ENCODE results near the gene DNAH10.

Gene DNAH10, protein sequence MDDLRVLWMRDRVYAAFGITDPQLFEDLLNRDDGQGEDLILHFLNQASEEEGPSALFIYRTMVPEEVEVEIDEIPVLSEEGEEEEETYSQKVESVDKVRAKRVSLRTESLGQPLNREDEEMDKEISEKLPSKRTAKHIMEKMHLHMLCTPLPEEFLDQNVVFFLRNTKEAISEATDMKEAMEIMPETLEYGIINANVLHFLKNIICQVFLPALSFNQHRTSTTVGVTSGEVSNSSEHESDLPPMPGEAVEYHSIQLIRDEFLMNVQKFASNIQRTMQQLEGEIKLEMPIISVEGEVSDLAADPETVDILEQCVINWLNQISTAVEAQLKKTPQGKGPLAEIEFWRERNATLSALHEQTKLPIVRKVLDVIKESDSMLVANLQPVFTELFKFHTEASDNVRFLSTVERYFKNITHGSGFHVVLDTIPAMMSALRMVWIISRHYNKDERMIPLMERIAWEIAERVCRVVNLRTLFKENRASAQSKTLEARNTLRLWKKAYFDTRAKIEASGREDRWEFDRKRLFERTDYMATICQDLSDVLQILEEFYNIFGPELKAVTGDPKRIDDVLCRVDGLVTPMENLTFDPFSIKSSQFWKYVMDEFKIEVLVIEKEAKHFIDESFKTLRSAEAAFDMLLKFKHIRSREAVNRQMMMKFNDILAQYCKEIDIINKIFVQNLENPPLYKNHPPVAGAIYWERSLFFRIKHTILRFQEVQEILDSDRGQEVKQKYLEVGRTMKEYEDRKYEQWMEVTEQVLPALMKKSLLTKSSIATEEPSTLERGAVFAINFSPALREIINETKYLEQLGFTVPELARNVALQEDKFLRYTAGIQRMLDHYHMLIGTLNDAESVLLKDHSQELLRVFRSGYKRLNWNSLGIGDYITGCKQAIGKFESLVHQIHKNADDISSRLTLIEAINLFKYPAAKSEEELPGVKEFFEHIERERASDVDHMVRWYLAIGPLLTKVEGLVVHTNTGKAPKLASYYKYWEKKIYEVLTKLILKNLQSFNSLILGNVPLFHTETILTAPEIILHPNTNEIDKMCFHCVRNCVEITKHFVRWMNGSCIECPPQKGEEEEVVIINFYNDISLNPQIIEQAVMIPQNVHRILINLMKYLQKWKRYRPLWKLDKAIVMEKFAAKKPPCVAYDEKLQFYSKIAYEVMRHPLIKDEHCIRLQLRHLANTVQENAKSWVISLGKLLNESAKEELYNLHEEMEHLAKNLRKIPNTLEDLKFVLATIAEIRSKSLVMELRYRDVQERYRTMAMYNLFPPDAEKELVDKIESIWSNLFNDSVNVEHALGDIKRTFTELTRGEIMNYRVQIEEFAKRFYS (N-terminal part only)

DNA sequence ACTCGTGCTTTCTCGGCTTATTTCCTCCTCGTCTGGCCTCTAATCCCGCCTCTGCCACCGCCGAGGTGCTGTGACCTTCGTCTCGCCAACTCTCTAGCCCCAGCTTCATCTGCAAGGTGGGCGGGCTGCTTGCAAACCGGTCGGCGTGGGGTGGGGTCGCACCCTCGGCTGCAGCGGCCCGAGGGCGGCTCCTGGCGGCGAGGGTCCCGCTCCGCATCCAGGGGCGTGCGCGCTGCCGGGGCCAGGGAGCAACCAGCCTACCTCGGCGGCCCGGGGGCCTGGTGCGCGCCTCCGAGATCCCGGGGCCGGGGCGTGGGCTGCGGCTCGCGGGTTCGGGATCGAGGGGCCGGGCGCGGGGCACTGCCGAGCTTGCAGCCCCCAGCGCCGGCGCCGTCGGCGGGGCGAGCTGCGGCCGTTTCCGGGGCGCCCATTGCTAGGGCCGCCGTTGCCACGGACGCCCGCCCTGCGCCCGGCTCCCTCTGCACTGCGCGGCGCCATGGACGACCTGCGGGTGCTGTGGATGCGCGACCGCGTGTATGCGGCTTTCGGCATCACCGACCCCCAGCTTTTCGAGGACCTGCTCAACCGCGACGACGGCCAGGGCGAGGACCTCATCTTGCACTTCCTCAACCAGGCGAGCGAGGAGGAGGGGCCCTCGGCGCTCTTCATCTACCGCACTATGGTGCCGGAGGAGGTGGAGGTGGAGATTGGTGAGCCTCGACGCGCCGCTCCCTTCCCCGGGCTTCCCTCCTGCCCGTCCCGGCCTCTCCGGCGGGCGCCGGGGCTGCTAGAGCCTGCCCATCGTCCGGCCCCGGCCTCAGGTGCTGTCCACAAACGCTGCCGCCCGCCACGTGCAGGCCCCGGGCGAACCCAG lies at the start of gene DNAH10:
Gene DNAH10 (plus strand): TSS at position 461 of the 874 bp plus-strand sequence. CDS start 36 bp downstream, at position 497.
- DNase-seq (ENCODE audit: low spot score): peak; percentile 72

DNA sequence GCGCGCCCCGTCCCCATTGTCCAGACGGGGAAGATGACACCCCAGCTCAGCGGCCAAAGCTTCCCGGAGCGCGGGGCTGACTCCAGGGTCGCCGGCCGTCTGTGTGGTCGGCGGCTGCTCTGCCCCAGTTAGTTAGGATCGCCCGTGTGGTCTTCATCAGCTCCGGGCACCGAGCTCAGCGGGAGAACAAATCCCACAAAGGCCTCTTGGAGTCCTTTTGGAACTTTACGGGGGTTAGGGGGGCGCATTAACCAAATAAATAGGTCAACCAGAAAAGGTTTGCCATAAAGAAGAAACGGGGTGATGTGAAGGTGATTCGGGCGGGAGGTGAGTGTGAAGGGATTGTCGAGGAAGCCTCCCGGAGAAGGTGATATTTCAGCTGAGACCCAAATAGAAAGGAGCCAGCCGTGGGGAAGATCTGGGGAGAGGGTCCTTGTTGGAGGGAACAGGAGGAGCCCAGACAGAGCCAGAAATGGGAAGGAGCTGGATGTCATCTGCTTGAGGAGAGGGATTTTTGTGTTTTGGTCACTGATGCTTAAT lies 49.3 kb upstream of the DNAH10 start:
- no peak for DNase-seq (ENCODE audit: low spot score)

DNA sequence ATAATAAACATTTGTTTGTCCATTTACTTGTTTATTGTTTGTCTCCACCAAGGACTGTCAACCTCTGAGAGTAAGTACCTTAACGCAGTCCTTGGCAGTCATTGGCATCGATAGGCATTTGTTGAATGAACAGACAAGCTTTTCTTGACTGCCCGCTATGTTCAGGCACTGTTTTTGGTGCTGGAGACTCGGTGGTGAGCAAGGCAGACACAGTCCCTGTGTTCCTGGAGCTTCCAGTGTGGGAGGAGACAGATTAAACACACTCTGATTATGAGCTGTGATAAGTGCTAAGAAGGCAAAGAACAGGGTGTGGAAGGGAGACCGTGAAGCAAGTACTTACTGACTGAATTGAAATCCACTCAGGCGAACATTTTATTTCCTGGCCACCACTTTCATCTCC lies 48.7 kb upstream of the DNAH10 start:
- no peak for DNase-seq (ENCODE audit: low spot score)

DNA sequence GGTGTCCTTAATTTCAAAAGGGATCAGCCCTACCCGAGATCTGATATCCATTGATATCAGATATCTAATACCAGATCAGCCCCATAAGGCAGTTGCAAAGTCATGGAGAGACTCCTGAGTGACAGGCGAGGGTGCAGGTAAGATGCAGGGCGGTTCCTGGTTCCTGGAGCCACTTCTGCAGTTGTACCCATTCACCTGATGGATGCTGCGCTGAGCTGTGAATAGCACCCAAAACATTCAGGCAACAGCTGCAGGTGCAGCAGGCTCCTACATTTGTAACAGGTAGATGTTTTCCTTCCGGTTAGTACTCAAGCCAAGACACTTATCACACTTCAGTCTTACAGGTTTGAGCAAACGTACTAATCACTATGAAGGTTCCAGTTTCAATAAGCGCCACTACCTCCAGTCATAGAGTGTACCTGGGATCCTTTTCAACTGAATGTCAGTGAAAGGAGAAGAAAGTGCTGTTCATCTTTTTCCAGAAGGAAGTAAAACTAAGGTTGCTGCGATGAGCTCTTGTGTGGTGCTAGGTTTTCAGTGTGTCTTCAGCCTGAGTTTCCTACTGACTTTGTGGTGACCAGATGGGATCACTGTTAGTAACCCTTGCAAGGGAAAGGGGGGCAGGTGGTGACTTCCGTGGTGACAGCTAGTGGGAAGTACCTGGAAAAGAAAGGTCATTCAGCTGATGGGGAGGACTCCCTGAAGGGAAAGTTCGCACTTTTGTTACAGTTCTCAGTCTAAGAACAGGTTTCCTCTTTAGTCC lies 48.1 kb upstream of the DNAH10 start:
- no peak for DNase-seq (ENCODE audit: low spot score)

- DNase-seq (ENCODE audit: low spot score): no peak
Observed at GRCh38 chr12:123715195-123715594, 46.9 kb upstream of the DNAH10 start.

DNA sequence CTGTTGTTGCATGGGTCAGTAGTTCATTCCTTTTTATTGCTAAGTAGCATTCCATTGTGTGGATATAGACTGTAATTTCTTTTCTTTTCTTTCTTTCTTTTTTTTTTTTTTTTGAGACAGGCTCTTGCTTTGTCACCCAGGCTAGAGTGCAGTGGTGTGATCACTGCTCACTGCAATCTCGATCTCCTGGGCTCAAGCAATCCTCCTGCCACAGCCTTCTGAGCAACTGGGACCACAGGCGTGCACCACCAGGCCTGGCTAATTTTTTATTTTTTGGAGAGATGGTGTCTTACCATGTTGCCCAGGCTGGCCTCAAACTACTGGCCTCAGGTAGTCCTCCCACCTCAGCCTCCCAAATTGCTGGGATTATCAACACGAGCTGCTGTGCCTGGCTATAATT lies 44.8 kb upstream of the DNAH10 start:
- DNase-seq (ENCODE audit: low spot score): no peak

- no peak for DNase-seq (ENCODE audit: low spot score)
Observed at GRCh38 chr12:123720141-123720814, 41.8 kb upstream of the DNAH10 start.

DNA sequence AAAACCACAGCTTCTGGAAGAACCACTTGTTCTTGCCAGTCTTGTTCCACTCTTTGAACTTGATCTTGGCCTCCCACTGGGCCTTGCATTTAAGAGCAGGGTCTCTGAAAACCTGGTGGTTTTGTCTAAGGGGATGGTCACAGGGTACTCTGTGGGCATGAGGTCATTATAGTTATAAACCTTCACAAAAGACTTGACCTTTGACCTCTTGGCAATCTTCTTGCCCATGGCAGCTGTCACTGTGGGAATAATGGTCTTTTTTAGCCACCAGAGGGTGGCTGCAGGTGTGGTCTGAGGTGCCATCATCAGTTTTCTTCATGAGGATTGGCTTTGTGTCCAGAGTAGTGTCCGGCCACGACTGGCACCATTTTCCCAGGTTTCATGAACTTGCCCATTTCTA lies 40.9 kb upstream of the DNAH10 start:
- DNase-seq (ENCODE audit: low spot score): no peak

DNA sequence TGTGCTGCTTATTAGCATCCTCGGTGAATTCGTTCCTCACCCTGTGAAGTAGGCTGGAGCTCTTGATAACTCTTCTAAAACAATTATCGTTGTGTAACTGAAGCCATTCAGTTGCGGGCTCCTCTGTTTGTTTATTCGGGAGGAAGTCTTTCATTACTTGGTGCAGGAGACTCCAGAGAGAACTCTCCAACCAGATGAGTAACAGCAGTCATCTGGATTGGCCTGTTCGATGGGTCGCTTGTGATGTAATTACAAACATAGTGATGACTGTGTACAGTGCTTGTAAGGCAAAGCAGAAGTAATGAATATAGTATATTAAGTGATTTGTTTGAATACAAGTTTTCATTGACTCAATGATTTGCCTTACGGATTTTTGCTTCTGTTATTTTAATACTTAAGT lies 39.1 kb upstream of the DNAH10 start:
- DNase-seq (ENCODE audit: low spot score): no peak

DNA sequence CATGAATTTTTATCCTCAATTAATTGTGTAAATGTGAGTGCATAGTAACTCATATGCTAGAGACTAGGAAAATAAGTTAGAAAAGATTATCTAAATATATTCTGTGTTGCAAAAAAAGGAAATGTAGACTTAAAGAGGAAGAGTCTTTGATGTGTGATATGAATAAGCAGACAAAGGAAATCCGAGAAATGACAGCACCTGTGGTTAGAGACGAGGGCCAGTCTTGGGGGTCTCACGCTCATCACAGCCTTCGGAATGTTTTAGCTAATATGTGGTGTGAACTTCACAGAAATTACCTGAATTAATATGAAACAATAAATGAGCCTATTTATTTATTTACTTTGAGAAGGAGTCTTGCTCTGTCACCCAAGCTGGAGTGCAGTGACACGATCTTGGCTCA lies 38.3 kb upstream of the DNAH10 start:
- no peak for DNase-seq (ENCODE audit: low spot score)

DNA sequence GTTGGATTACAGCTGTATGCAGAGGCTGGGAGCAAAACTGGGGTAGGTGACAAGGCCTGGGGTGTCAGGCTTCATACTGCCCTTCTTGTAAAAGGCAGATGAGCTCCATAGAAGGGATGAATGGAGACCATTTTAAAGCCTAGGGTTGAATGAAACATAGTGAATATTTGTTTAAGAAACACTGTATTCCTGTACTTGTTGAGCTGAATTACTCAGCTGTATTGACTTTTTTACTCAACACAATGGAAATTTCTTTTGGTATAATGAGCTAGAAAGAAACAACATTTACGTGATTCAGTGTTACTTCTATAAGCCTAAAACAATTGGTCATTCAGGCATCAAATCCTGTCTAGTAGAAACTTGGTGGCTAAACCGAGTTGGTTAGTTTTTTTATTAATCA lies 35.9 kb upstream of the DNAH10 start:
- no peak for DNase-seq (ENCODE audit: low spot score)

GRCh38 chr12:123726962-123727361 lies 35.1 kb upstream of the DNAH10 start:
- no peak for DNase-seq (ENCODE audit: low spot score)

DNA sequence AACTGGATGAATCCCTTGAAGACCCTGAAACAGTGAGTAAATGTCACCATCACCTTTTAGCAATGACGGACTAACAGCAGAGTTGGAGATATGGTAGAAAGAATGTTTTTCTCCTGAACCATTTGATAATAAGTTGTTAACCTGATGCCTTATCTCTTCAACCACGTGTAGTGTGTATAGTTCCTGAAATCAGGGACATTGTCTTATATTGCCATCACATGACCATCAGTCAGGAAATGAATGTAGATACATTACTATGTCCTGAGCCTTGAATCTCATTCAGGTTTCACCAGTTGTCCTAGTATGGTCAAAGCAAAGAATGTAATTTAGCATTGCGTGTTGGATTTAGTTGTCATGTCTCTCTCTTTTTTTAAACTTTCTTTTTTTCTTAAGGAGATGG lies 34.2 kb upstream of the DNAH10 start:
- DNase-seq (ENCODE audit: low spot score): no peak

GRCh38 chr12:123731596-123731995 lies 30.5 kb upstream of the DNAH10 start:
- DNase-seq (ENCODE audit: low spot score): no peak

DNA sequence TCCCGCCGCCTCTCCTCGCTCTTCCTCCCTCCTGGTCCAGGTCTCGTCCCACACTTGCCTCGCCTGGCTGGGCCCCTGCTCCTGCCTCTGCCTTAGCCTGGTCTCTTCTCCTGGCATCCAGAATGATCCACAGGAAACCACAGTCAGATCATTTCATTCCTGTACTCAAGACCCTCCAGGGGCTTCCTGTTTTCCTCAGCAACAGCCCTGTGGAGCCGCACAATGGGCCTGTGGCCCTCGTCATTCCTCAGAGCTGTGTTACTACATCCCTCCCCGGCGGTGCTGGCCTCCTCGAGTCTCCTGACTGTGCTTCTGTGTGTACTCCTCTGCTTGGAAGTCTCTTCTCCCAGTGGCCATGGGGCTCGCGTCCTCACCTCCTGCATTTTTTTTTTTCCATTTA lies 29.9 kb upstream of the DNAH10 start:
- no peak for DNase-seq (ENCODE audit: low spot score)

DNA sequence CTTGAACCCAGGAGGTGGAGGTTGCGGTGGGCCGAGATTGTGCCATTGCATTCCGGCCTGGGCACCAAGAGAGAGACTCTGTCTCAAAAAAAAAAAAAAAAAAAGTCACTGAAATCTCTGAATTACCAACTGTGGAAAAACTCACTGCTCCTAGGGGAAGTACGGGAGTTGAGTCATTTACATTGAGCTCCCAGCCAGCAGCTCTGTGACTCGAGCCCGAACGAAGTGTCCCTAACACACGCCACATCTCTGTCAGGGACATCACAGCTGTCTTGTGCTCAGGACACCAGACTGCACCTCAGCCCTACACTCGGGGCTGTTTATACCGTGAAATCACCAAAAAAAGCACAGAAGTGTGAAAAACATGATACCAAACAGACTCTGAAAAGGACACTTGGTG lies 28.9 kb upstream of the DNAH10 start:
- DNase-seq (ENCODE audit: low spot score): no peak

GRCh38 chr12:123734268-123734667 lies 27.8 kb upstream of the DNAH10 start:
- no peak for DNase-seq (ENCODE audit: low spot score)

DNA sequence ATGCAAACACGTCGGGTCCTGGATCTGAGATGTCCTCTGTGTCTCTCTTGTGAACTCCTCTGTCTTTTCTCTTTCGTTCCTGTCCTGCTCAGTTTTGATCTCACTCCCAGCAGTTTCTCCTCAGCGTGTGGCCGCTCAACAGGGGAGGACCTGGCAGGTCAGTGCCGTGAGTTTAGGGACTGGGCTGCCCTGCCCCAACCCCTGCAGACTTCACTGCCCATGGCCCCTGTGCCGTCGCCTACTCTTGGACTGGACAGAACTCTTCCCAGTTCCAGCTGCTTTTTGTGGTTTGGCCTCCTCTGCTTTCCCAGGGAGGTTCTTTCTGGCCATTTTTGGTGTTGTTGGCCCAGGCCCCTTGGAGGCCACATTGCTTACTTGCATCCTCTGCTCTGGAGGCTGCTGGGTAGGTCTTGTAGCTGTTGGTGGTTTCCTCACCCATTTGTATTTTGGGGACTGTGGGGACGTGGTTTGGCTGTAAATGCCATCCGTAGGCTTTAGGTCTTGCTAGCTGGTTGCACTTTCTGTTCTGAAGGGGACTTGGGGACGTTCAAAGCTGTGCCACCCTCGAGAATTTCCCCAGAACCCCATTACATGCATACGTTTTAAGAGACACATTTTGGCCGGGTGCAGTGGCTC lies 20.0 kb upstream of the DNAH10 start:
- no peak for DNase-seq (ENCODE audit: low spot score)

GRCh38 chr12:123743002-123743401 lies 19.1 kb upstream of the DNAH10 start:
- DNase-seq (ENCODE audit: low spot score): no peak
